HG03159 (cell line): ENCODE measurements around the gene PPP5C.
"Not testable (repeated sequence)": the region's sequence is repeated elsewhere in the genome, so short reads cannot be mapped to it uniquely, and the experiment has no call there.

Source experiments
- ATAC-seq: cut with Tn5 transposase; IDR thresholded peaks from one replicate; pipeline ENCODE4 v1.9.1; 2021; ENCODE audit warnings: mild to moderate bottlenecking, moderate library complexity; ENCODE audit not compliant: unreplicated experiment

Gene PPP5C

GRCh38 chr19:46383846-46384245 lies 37.0 kb downstream of the PPP5C start:
- ATAC-seq, result no peak

- no peak for ATAC-seq
These were observed 37.5 kb downstream of the PPP5C start for GRCh38 chr19:46384396-46384795.

DNA sequence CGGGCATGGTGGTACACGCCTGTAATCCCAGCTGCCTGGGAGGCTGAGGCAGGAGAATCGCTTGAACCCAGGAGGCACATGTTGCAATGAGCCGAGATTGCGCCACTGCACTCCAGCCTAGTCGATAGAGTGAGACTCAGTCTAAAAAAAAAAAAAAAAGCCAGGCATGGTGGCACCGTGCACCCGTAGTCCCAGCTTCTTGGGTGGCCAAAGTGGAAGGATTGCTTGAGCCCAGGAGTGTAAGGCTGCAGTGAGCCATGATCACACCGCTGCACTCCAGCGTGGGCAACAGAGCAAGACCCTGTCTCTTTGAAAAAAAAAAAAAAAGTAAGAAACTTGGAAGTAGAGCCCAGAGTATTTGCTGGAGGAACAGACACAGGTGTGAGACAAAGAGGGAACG lies 38.7 kb downstream of the PPP5C start:
- ATAC-seq, result no peak

GRCh38 chr19:46386151-46386550 lies 39.3 kb downstream of the PPP5C start:
- ATAC-seq, result no peak

GRCh38 chr19:46386996-46387712 lies 40.3 kb downstream of the PPP5C start:
- no peak for ATAC-seq

DNA sequence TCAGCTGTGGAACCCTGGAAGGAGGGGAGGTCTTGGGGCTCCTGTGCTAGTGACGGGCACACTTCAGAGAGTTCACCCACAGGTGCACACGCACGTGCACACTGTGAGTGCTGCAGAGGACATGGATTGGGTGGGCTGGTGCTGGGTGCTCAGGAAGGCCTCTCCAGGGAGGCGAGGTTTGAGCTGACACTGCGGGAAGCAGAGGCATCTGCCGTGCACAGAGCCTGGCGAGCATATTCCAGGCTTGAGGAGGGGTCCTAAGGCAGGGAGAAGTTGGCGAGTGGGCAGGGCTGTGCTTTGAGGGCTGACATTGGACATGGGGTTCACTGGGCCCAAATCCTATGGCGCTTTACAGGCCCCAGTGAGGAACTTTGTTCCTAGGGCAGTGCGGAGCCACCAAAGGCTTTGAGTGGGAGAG lies 40.8 kb downstream of the PPP5C start:
- no peak for ATAC-seq

GRCh38 chr19:46388311-46389095 lies 41.6 kb downstream of the PPP5C start:
- no peak for ATAC-seq

DNA sequence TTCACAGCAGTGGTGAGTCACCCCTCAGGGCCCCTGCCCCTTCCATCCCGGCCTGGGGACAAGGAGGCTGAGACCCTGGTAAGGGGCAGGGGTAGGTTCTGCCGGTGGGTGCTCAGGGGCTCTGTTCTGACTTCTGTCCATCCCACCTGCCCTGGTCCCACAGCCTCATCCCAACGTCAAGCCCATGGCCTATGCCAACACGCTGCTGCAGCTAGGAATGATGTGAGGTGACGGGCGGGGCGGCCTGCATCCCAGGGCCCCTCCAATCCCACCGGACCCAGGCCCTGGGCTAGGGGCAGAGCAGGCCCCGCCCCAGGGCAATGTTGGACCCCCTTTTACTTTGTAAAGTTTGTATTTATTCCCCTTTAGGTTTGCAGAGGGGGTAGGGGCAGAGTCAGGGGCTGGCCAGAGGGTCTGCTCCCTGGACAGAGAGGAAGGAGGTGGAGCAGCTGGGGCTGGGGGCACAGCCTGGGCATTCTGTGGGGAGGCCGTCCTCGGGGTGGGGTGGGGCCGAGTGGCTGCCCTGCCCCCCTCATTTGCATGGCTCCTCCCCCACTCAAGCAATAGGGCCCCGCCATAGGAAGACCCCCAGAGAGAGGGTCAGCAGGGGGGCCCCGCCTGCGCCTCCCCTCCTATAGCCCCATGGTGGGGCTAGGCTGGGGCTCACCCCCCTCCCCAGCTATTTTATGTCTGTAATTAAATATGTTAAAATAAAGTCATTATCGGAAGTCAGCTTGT lies 43.4 kb downstream of the PPP5C start:
- ATAC-seq, result no peak

DNA sequence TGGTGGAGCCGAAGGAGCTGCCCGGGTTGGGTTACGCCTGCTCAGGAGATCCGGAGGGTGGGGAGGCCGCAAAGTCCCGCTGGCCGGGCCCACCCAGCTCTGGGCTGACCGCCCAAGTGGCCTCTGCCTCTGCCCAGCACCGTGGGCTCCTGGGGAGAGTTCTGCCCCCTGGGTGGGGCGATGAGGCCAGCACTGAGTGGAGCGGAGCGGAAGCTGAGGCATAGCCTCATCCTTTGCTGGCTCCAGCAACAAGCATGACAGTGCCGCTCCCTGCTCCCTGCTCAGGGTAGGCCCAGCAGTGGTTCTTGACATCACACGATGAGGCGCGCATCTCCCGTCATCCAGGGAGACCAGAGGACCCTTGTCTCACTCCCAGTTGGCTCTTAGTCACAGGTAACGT lies 44.0 kb downstream of the PPP5C start:
- no peak for ATAC-seq

DNA sequence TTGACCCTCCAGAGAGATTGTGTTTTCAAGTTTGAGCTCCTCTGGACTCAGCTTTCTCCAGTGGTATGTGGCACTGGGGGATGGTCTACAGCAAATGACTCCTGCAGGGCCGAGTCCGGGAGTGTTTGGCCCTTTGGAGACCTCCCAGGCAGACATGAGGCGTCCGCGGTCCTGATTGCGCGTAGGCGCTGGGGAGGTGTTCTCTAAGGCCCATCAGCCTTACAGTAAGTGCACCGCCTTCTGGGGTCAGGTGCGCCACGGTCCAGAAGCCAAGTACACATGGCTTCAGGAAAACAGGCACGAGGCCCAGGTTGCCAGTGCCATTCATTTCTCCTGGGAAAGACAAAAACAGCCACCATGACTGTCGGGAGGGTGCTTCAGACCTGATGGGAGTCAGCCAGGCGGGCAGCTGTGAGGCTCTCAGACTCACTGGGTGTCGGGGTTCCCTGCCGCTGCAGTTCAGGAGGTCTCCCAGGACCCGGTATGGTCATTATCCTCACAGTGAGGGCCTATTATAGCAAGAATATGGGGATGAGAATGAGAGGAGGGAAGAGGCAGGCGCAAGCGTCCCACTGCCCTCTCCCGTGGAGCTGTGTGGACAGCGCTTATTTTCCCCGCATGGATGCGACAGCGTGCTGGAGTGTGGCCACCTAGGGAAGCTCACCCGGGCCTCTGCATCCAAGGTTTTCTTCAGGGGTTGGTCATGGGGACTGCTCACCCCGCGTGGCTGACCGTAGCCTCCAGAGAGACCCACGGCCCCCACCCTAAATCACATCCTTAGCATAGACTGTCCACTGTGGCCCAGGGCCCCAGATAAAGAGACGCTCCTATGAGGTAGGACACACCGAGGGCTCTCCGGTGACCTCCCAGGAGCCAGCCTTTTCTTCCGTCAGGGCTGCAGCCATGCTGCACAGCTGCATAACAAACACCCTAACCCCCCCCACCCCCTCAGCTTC lies 44.7 kb downstream of the PPP5C start:
- ATAC-seq, result no peak

DNA sequence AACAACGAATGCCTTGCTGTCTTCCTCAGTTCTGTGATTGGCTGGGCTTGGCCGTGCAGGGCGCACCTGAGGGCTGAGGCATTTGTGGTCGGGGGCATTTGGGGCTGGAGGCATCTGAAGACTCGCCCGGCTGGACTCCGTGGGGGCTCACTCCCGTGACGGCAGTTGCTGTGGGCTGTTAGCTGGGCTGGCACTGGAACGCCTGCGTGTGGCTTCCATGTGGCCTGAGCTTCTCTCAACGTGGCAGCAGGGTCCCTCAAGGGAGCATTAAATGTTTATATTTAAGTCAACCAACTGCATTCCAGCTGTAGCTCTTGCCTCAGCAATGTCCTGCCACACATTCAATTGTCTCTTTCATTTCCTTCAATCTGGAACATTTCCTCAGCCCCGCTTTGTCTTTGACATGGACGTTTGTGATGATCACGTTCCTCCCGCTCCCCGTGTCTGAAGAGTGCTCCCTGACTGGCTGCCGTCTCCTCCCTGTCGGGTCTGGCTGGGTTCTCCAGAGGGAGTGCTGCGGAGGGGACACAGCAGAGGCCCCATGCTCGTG lies 45.4 kb downstream of the PPP5C start:
- ATAC-seq, result no peak

GRCh38 chr19:46392837-46393236 lies 46.0 kb downstream of the PPP5C start:
- ATAC-seq, result no peak

GRCh38 chr19:46393456-46394401 lies 46.8 kb downstream of the PPP5C start:
- ATAC-seq, result no peak

GRCh38 chr19:46394402-46394797 lies 47.5 kb downstream of the PPP5C start:
- ATAC-seq, result no peak

DNA sequence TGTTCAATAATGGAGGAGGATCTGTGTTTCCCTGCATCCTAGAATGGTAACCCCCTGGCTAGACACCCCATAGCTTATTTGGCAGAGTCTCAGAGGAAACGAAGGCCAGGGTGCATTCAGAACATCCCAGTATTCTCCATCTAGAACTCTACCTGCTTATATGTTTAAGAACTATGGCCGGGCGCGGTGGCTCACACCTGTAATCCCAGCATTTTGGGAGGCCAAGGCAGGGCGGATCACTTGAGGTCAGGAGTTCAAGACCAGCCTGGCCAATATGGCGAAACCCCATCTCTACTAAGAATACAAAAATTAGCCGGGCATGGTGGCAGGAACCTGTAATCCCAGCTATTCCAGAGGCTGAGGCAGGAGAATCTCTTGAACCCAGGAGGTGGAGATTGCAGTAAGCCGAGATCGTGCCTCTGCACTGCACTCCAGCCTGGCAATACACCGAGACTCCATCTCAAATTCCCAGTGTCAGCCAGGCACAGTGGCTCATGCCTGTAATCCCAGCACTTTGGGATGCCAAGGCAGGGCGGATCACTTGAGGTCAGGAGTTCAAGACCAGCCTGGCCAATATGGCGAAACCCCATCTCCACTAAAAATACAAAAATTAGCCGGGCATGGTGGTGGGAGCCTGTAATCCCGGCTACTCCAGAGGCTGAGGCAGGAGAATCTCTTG lies 51.1 kb downstream of the PPP5C start:
- not testable (repeated sequence) for ATAC-seq

GRCh38 chr19:46402725-46403124 lies 55.8 kb downstream of the PPP5C start:
- ATAC-seq, result no peak

GRCh38 chr19:46404055-46404752 lies 57.3 kb downstream of the PPP5C start:
- no peak for ATAC-seq
